H1 (cell line): ENCODE results near the gene SASS6. TPM values are rescaled to one million over a fixed set of nuclear protein-coding genes. Genes with fewer than 3 reads are reported as not detected.

Source experiments
- CTCF ChIA-PET: fragments of 300-600 bp; sonication (Branson Sonifier 250); formaldehyde crosslinking; loops from one replicate; lab custom pipeline; 2021; ENCODE audit not compliant: partially characterized antibody; lab: Charles Lee
- POLR2A ChIA-PET: fragments of 300-600 bp; sonication (Branson Sonifier 250); formaldehyde crosslinking; loops from one replicate; lab custom pipeline; 2021; ENCODE audit warnings: inconsistent platforms; ENCODE audit not compliant: partially characterized antibody; lab: Charles Lee
- DNase-seq, 2 experiments: peaks; one replicate each; pipeline versions ENCODE4 v3.0.0 to v3.0.0-alpha.2; 2010 to 2022; ENCODE audit warnings: low spot score in 2 of 2, low read depth in 1 of 2, mixed read lengths in 1 of 2
- FAIRE-seq: peaks from 2 replicates; lab custom pipeline; 2011; peaks lifted over from hg19 to GRCh38; lab: Jason Lieb, UNC
- H2AFZ ChIP-seq: 2 replicates; pipeline ENCODE4 v1.8.1; 2012; ENCODE audit warnings: low read length, inconsistent platforms
- H2AK5ac ChIP-seq: 2 replicates; pipeline ENCODE4 v1.6.1; 2013; ENCODE audit warnings: low read depth, low read length
- H2BK120ac ChIP-seq: replicated peaks from 2 replicates; pipeline ENCODE3; 2013; ENCODE audit warnings: low read depth, low read length, inconsistent platforms
- H2BK12ac ChIP-seq: 2 replicates; pipeline ENCODE4 v1.6.1; 2013; ENCODE audit warnings: low read depth, low read length
- H2BK15ac ChIP-seq: 2 replicates; pipeline ENCODE4 v1.6.1; 2013; ENCODE audit warnings: low read length
- H2BK20ac ChIP-seq: 2 replicates; pipeline ENCODE4 v1.6.1; 2013; ENCODE audit warnings: low read length
- H2BK5ac ChIP-seq: 2 replicates; pipeline ENCODE4 v1.6.1; 2013; ENCODE audit warnings: low read depth, low read length
- H3K14ac ChIP-seq: 2 replicates; pipeline ENCODE4 v1.6.1; 2013; ENCODE audit warnings: inconsistent platforms; ENCODE audit not compliant: insufficient read length
- H3K18ac ChIP-seq: 2 replicates; pipeline ENCODE4 v1.6.1; 2013; ENCODE audit warnings: low read length; ENCODE audit errors: extremely low read depth
- H3K23ac ChIP-seq: 2 replicates; pipeline ENCODE4 v1.6.1; 2013; ENCODE audit warnings: inconsistent platforms; ENCODE audit not compliant: insufficient read length
- H3K23me2 ChIP-seq: 2 replicates; pipeline ENCODE4 v1.6.1; 2013; ENCODE audit warnings: low read depth, low read length
- H3K27ac ChIP-seq: 2 replicates; pipeline ENCODE4 v1.6.1; 2011; ENCODE audit warnings: low read depth, low read length, inconsistent platforms
- H3K27me3 ChIP-seq, 4 experiments: replicated peaks in 1 of 4; 1 replicate in 1 of 4; 2 replicates in 3 of 4; pipeline versions ENCODE4 v1.6.1 to v1.8.1; 2011 to 2013; ENCODE audit warnings: low read length in 3 of 4, mild to moderate bottlenecking in 3 of 4, inconsistent platforms in 2 of 4, mixed read lengths in 2 of 4, moderate library complexity in 1 of 4; ENCODE audit not compliant: control insufficient read depth in 3 of 4, insufficient read depth in 3 of 4; ENCODE audit errors: extremely low read depth in 1 of 4
- H3K36me3 ChIP-seq, 4 experiments: 2 replicates each; pipeline versions ENCODE4 v1.6.1 to v1.8.1; 2011 to 2013; ENCODE audit warnings: mild to moderate bottlenecking in 4 of 4, low read length in 3 of 4, moderate library complexity in 2 of 4, control low read depth in 1 of 4, inconsistent platforms in 1 of 4; ENCODE audit not compliant: insufficient read depth in 4 of 4, control insufficient read depth in 2 of 4
- H3K4ac ChIP-seq: replicated peaks from 2 replicates; pipeline ENCODE3; 2013; ENCODE audit warnings: low read length, low read depth, mixed read lengths, inconsistent platforms; ENCODE audit not compliant: insufficient read length
- H3K4me1 ChIP-seq, 4 experiments: replicated peaks in 1 of 4; 1 replicate in 1 of 4; 2 replicates in 3 of 4; pipeline versions ENCODE4 v1.6.1 to v1.8.1; 2011 to 2013; ENCODE audit warnings: low read length in 3 of 4, inconsistent platforms in 2 of 4, mixed read lengths in 1 of 4; ENCODE audit not compliant: insufficient read depth in 4 of 4, control insufficient read depth in 3 of 4
- H3K4me2 ChIP-seq, 2 experiments: 2 replicates each; pipeline versions ENCODE4 v1.6.1 to v1.8.1; 2011 to 2013; ENCODE audit warnings: low read depth in 2 of 2, low read length in 2 of 2, control low read depth in 1 of 2, inconsistent platforms in 1 of 2, mild to moderate bottlenecking in 1 of 2; ENCODE audit not compliant: insufficient read depth in 1 of 2
- H3K4me3 ChIP-seq, 4 experiments: fragments of 200-600, 300-600 bp in 1 of 4; sonication (generic), shearing (Covaris generic), sonication (Bioruptor Twin) in 1 of 4; 2 replicates each; pipeline versions ENCODE4 v1.5.1 to v1.8.1; 2011 to 2016; ENCODE audit warnings: low read length in 4 of 4, low read depth in 3 of 4, control low read depth in 2 of 4, inconsistent platforms in 2 of 4, mild to moderate bottlenecking in 2 of 4, mixed read lengths in 1 of 4, moderate library complexity in 1 of 4; ENCODE audit not compliant: insufficient read depth in 2 of 4; ENCODE audit errors: extremely low read depth in 1 of 4
- H3K56ac ChIP-seq: replicated peaks from 2 replicates; pipeline ENCODE3; 2013; ENCODE audit warnings: low read depth, mild to moderate bottlenecking, mixed read lengths, low read length, inconsistent platforms; ENCODE audit not compliant: insufficient read length
- H3K79me1 ChIP-seq: 2 replicates; pipeline ENCODE4 v1.6.1; 2013; ENCODE audit warnings: low read depth, low read length, control low read depth
- H3K79me2 ChIP-seq, 2 experiments: 2 replicates each; pipeline versions ENCODE4 v1.6.1 to v1.8.1; 2012 to 2013; ENCODE audit warnings: low read length in 2 of 2, mild to moderate bottlenecking in 2 of 2, inconsistent platforms in 1 of 2; ENCODE audit not compliant: insufficient read depth in 2 of 2, control insufficient read depth in 1 of 2
- H3K9ac ChIP-seq, 4 experiments: replicated peaks in 1 of 4; 1 replicate in 1 of 4; 2 replicates in 3 of 4; pipeline versions ENCODE4 v1.6.1 to v1.8.1; 2011 to 2013; ENCODE audit warnings: low read depth in 3 of 4, low read length in 3 of 4, control low read depth in 2 of 4, mild to moderate bottlenecking in 2 of 4, moderate library complexity in 2 of 4, inconsistent platforms in 1 of 4; ENCODE audit errors: extremely low read depth in 1 of 4
- H3K9me3 ChIP-seq, 2 experiments: 2 replicates each; pipeline versions ENCODE4 v1.6.1 to v1.8.1; 2012 to 2013; ENCODE audit warnings: mild to moderate bottlenecking in 2 of 2, moderate library complexity in 2 of 2, control low read depth in 1 of 2, inconsistent platforms in 1 of 2, low read depth in 1 of 2, low read length in 1 of 2, mixed read lengths in 1 of 2; ENCODE audit not compliant: insufficient read depth in 2 of 2
- H4K20me1 ChIP-seq, 2 experiments: replicated peaks in 1 of 2; 2 replicates each; pipeline versions ENCODE3 to v1.8.1; 2011 to 2013; ENCODE audit warnings: inconsistent platforms in 2 of 2, low read length in 2 of 2, mild to moderate bottlenecking in 1 of 2; ENCODE audit not compliant: insufficient read depth in 2 of 2, control insufficient read depth in 1 of 2
- H4K5ac ChIP-seq: 2 replicates; pipeline ENCODE4 v1.6.1; 2013; ENCODE audit warnings: low read length, low read depth, mixed read lengths, inconsistent platforms; ENCODE audit not compliant: insufficient read length
- H4K8ac ChIP-seq: 2 replicates; pipeline ENCODE4 v1.8.0; 2013; ENCODE audit warnings: mild to moderate bottlenecking, moderate library complexity, low read length, inconsistent platforms; ENCODE audit not compliant: insufficient read depth; ENCODE audit errors: extremely low read depth
- H4K91ac ChIP-seq: replicated peaks from 2 replicates; pipeline ENCODE3; 2013; ENCODE audit warnings: low read length, mixed read lengths, inconsistent platforms; ENCODE audit not compliant: insufficient read length
- SP2 ChIP-seq: IDR thresholded peaks from 2 replicates; pipeline ENCODE4 v1.6.1; 2012; ENCODE audit warnings: mild to moderate bottlenecking, low read length, inconsistent platforms
- TAF7 ChIP-seq: optimal IDR thresholded peaks from 2 replicates; pipeline ENCODE3; 2011; ENCODE audit warnings: low read depth, mild to moderate bottlenecking, inconsistent platforms, low read length, moderate library complexity, borderline replicate concordance
- WGBS, 2 experiments: shearing (Covaris generic) in 1 of 2; methylation state at CpG; one replicate each; pipeline versions ENCODE4 v1.1.6 to v1.1.7; 2013 to 2015; ENCODE audit warnings: low lambda C conversion rate in 2 of 2, mixed read lengths in 2 of 2, inconsistent platforms in 1 of 2, low coverage in 1 of 2, missing lambda C conversion rate in 1 of 2; ENCODE audit not compliant: insufficient replicate concordance in 2 of 2, insufficient coverage in 1 of 2, insufficient read length in 1 of 2; ENCODE audit errors: extremely low coverage in 1 of 2, missing lambda C conversion rate in 1 of 2; 5-methylcytosine and 5-hydroxymethylcytosine counted together
- polyA plus RNA-seq, 7 experiments: library from polyadenylated mRNA; depleted of rRNA in 3 of 7; stranded (reverse) in 5 of 7; unstranded in 2 of 7; fragments of >200 nt in 5 of 7; fragments of 200-250 nt in 2 of 7; gene quantifications; 1 replicate in 5 of 7; 2 replicates in 1 of 7; 4 replicates in 1 of 7; pipeline versions ENCODE4 v1.2.1 to v1.2.3, GENCODE V29; 2011 to 2013; ENCODE audit warnings: missing spikeins in 2 of 7, mixed read lengths in 2 of 7
- total RNA-seq: library from RNA; stranded (reverse); fragmentation: NEBNext Ultra II Directional; extraction: Animal tissue kit (Norgen Biotek cat#: 25700); gene quantifications from 2 replicates; pipeline ENCODE4 v1.2.1, GENCODE V29; 2021

Gene SASS6
- total and polyA plus RNA-seq, 2 of the 8 experiments (the other 6 are each of a cell fraction or from before 2014, with no cell fraction given) = 1.2 to 13.8 TPM

- Histone ChIP-seq H3K9me3 (no peaks in the 10 kb centered on the region), H4K8ac (no peak overlapping the region), H3K79me1 (peaks cover 4% of the 10 kb centered on the region), H3K27ac (no peak overlapping the region), H3K4me1 (peaks cover 0 to 6% (median 4%) of the 10 kb centered on the region in 4 experiments; a peak in 2 of 7 replicates), H3K56ac (no peak overlapping the region), H2AFZ (no peak overlapping the region), H2AK5ac (no peak overlapping the region), H3K79me2 (peaks cover 0 to 71% of the 10 kb centered on the region in 2 experiments; a peak in 3 of 4 replicates), H3K4ac (no peak overlapping the region), H3K23me2 (no peaks in the 10 kb centered on the region), H2BK120ac (no peak overlapping the region), H3K4me2 (no peak overlapping the region), H2BK12ac (no peak overlapping the region), H4K20me1 (peaks cover 3 to 9% of the 10 kb centered on the region in 2 experiments), H2BK5ac (no peak overlapping the region), H4K5ac (no peak overlapping the region), H2BK20ac (no peak overlapping the region), H4K91ac (no peak overlapping the region), H3K14ac (no peak overlapping the region), H3K36me3 (peaks cover 0 to 15% (median 0%) of the 10 kb centered on the region in 4 experiments; a peak in 1 of 8 replicates), H3K23ac (no peak overlapping the region), H3K4me3 (no peak overlapping the region), H3K18ac (no peak overlapping the region), H3K9ac (no peak overlapping the region), H3K27me3 (no peaks in the 10 kb centered on the region), H2BK15ac (no peak overlapping the region)
- POLR2A ChIA-PET = no interaction called here
- DNase-seq = no peak
- no peak for FAIRE-seq
- 92% methylated on average over 4 of the region's 4 CpGs; no CpG with 5 or more reads in 1 of the 2 experiments for WGBS, 2 experiments
- CTCF ChIA-PET = interaction anchor here (1.5 kb wide), 2 partner anchors 404 to 408 kb away, joined by 3 read pairs; no protein-coding TSS in a partner anchor
- TF ChIP-seq SP2 = no peak
- no peak for TF ChIP-seq TAF7
Observed at GRCh38 chr1:100051401-100051800, 81.3 kb downstream of the SASS6 start.
